H1 (cell line): ENCODE data around the gene MIOX. TPM values are rescaled to one million over a fixed set of nuclear protein-coding genes. Genes with fewer than 3 reads are reported as not detected.

Source experiments
- CTCF ChIA-PET: fragments of 300-600 bp; sonication (Branson Sonifier 250); formaldehyde crosslinking; loops from one replicate; lab custom pipeline; 2021; ENCODE audit not compliant: partially characterized antibody; lab: Charles Lee
- POLR2A ChIA-PET: fragments of 300-600 bp; sonication (Branson Sonifier 250); formaldehyde crosslinking; loops from one replicate; lab custom pipeline; 2021; ENCODE audit warnings: inconsistent platforms; ENCODE audit not compliant: partially characterized antibody; lab: Charles Lee
- DNase-seq, 2 experiments: peaks; one replicate each; pipeline versions ENCODE4 v3.0.0 to v3.0.0-alpha.2; 2010 to 2022; ENCODE audit warnings: low spot score in 2 of 2, low read depth in 1 of 2, mixed read lengths in 1 of 2
- FAIRE-seq: peaks from 2 replicates; lab custom pipeline; 2011; peaks lifted over from hg19 to GRCh38; lab: Jason Lieb, UNC
- H2AFZ ChIP-seq: 2 replicates; pipeline ENCODE4 v1.8.1; 2012; ENCODE audit warnings: low read length, inconsistent platforms
- H2AK5ac ChIP-seq: 2 replicates; pipeline ENCODE4 v1.6.1; 2013; ENCODE audit warnings: low read depth, low read length
- H2BK120ac ChIP-seq: replicated peaks from 2 replicates; pipeline ENCODE3; 2013; ENCODE audit warnings: low read depth, low read length, inconsistent platforms
- H2BK12ac ChIP-seq: 2 replicates; pipeline ENCODE4 v1.6.1; 2013; ENCODE audit warnings: low read depth, low read length
- H2BK15ac ChIP-seq: 2 replicates; pipeline ENCODE4 v1.6.1; 2013; ENCODE audit warnings: low read length
- H2BK20ac ChIP-seq: 2 replicates; pipeline ENCODE4 v1.6.1; 2013; ENCODE audit warnings: low read length
- H2BK5ac ChIP-seq: 2 replicates; pipeline ENCODE4 v1.6.1; 2013; ENCODE audit warnings: low read depth, low read length
- H3K14ac ChIP-seq: 2 replicates; pipeline ENCODE4 v1.6.1; 2013; ENCODE audit warnings: inconsistent platforms; ENCODE audit not compliant: insufficient read length
- H3K18ac ChIP-seq: 2 replicates; pipeline ENCODE4 v1.6.1; 2013; ENCODE audit warnings: low read length; ENCODE audit errors: extremely low read depth
- H3K23ac ChIP-seq: 2 replicates; pipeline ENCODE4 v1.6.1; 2013; ENCODE audit warnings: inconsistent platforms; ENCODE audit not compliant: insufficient read length
- H3K23me2 ChIP-seq: 2 replicates; pipeline ENCODE4 v1.6.1; 2013; ENCODE audit warnings: low read depth, low read length
- H3K27ac ChIP-seq: 2 replicates; pipeline ENCODE4 v1.6.1; 2011; ENCODE audit warnings: low read depth, low read length, inconsistent platforms
- H3K27me3 ChIP-seq, 4 experiments: replicated peaks in 1 of 4; 1 replicate in 1 of 4; 2 replicates in 3 of 4; pipeline versions ENCODE4 v1.6.1 to v1.8.1; 2011 to 2013; ENCODE audit warnings: low read length in 3 of 4, mild to moderate bottlenecking in 3 of 4, inconsistent platforms in 2 of 4, mixed read lengths in 2 of 4, moderate library complexity in 1 of 4; ENCODE audit not compliant: control insufficient read depth in 3 of 4, insufficient read depth in 3 of 4; ENCODE audit errors: extremely low read depth in 1 of 4
- H3K36me3 ChIP-seq, 4 experiments: 2 replicates each; pipeline versions ENCODE4 v1.6.1 to v1.8.1; 2011 to 2013; ENCODE audit warnings: mild to moderate bottlenecking in 4 of 4, low read length in 3 of 4, moderate library complexity in 2 of 4, control low read depth in 1 of 4, inconsistent platforms in 1 of 4; ENCODE audit not compliant: insufficient read depth in 4 of 4, control insufficient read depth in 2 of 4
- H3K4ac ChIP-seq: replicated peaks from 2 replicates; pipeline ENCODE3; 2013; ENCODE audit warnings: low read length, low read depth, mixed read lengths, inconsistent platforms; ENCODE audit not compliant: insufficient read length
- H3K4me1 ChIP-seq, 4 experiments: replicated peaks in 1 of 4; 1 replicate in 1 of 4; 2 replicates in 3 of 4; pipeline versions ENCODE4 v1.6.1 to v1.8.1; 2011 to 2013; ENCODE audit warnings: low read length in 3 of 4, inconsistent platforms in 2 of 4, mixed read lengths in 1 of 4; ENCODE audit not compliant: insufficient read depth in 4 of 4, control insufficient read depth in 3 of 4
- H3K4me2 ChIP-seq, 2 experiments: 2 replicates each; pipeline versions ENCODE4 v1.6.1 to v1.8.1; 2011 to 2013; ENCODE audit warnings: low read depth in 2 of 2, low read length in 2 of 2, control low read depth in 1 of 2, inconsistent platforms in 1 of 2, mild to moderate bottlenecking in 1 of 2; ENCODE audit not compliant: insufficient read depth in 1 of 2
- H3K4me3 ChIP-seq, 4 experiments: fragments of 200-600, 300-600 bp in 1 of 4; sonication (generic), shearing (Covaris generic), sonication (Bioruptor Twin) in 1 of 4; 2 replicates each; pipeline versions ENCODE4 v1.5.1 to v1.8.1; 2011 to 2016; ENCODE audit warnings: low read length in 4 of 4, low read depth in 3 of 4, control low read depth in 2 of 4, inconsistent platforms in 2 of 4, mild to moderate bottlenecking in 2 of 4, mixed read lengths in 1 of 4, moderate library complexity in 1 of 4; ENCODE audit not compliant: insufficient read depth in 2 of 4; ENCODE audit errors: extremely low read depth in 1 of 4
- H3K56ac ChIP-seq: replicated peaks from 2 replicates; pipeline ENCODE3; 2013; ENCODE audit warnings: low read depth, mild to moderate bottlenecking, mixed read lengths, low read length, inconsistent platforms; ENCODE audit not compliant: insufficient read length
- H3K79me1 ChIP-seq: 2 replicates; pipeline ENCODE4 v1.6.1; 2013; ENCODE audit warnings: low read depth, low read length, control low read depth
- H3K79me2 ChIP-seq, 2 experiments: 2 replicates each; pipeline versions ENCODE4 v1.6.1 to v1.8.1; 2012 to 2013; ENCODE audit warnings: low read length in 2 of 2, mild to moderate bottlenecking in 2 of 2, inconsistent platforms in 1 of 2; ENCODE audit not compliant: insufficient read depth in 2 of 2, control insufficient read depth in 1 of 2
- H3K9ac ChIP-seq, 4 experiments: replicated peaks in 1 of 4; 1 replicate in 1 of 4; 2 replicates in 3 of 4; pipeline versions ENCODE4 v1.6.1 to v1.8.1; 2011 to 2013; ENCODE audit warnings: low read depth in 3 of 4, low read length in 3 of 4, control low read depth in 2 of 4, mild to moderate bottlenecking in 2 of 4, moderate library complexity in 2 of 4, inconsistent platforms in 1 of 4; ENCODE audit errors: extremely low read depth in 1 of 4
- H3K9me3 ChIP-seq, 2 experiments: 2 replicates each; pipeline versions ENCODE4 v1.6.1 to v1.8.1; 2012 to 2013; ENCODE audit warnings: mild to moderate bottlenecking in 2 of 2, moderate library complexity in 2 of 2, control low read depth in 1 of 2, inconsistent platforms in 1 of 2, low read depth in 1 of 2, low read length in 1 of 2, mixed read lengths in 1 of 2; ENCODE audit not compliant: insufficient read depth in 2 of 2
- H4K20me1 ChIP-seq, 2 experiments: replicated peaks in 1 of 2; 2 replicates each; pipeline versions ENCODE3 to v1.8.1; 2011 to 2013; ENCODE audit warnings: inconsistent platforms in 2 of 2, low read length in 2 of 2, mild to moderate bottlenecking in 1 of 2; ENCODE audit not compliant: insufficient read depth in 2 of 2, control insufficient read depth in 1 of 2
- H4K5ac ChIP-seq: 2 replicates; pipeline ENCODE4 v1.6.1; 2013; ENCODE audit warnings: low read length, low read depth, mixed read lengths, inconsistent platforms; ENCODE audit not compliant: insufficient read length
- H4K8ac ChIP-seq: 2 replicates; pipeline ENCODE4 v1.8.0; 2013; ENCODE audit warnings: mild to moderate bottlenecking, moderate library complexity, low read length, inconsistent platforms; ENCODE audit not compliant: insufficient read depth; ENCODE audit errors: extremely low read depth
- H4K91ac ChIP-seq: replicated peaks from 2 replicates; pipeline ENCODE3; 2013; ENCODE audit warnings: low read length, mixed read lengths, inconsistent platforms; ENCODE audit not compliant: insufficient read length
- BACH1 ChIP-seq: IDR thresholded peaks from 2 replicates; pipeline ENCODE4 v1.6.1; 2012; ENCODE audit warnings: low read length, improper control_type of control experiment
- EZH2 ChIP-seq: fragments of 200-600 bp; sonication (generic); IDR thresholded peaks from 2 replicates; pipeline ENCODE4 v1.7.1; 2012; ENCODE audit warnings: low read depth, mild to moderate bottlenecking, moderate library complexity, low read length, inconsistent platforms; ENCODE audit not compliant: severe bottlenecking
- NRF1 ChIP-seq: IDR thresholded peaks from 2 replicates; pipeline ENCODE4 v1.6.1; 2011; ENCODE audit warnings: mild to moderate bottlenecking, low read depth, low read length, improper control_type of control experiment
- POLR2A ChIP-seq, 2 experiments: IDR thresholded peaks; 1 replicate in 1 of 2; 2 replicates in 1 of 2; pipeline ENCODE4 v1.6.1; 2011; ENCODE audit warnings: low read depth in 2 of 2, low read length in 2 of 2, mild to moderate bottlenecking in 2 of 2; ENCODE audit errors: control extremely low read depth in 1 of 2
- TAF1 ChIP-seq: IDR thresholded peaks from 2 replicates; pipeline ENCODE4 v1.6.1; 2011; ENCODE audit warnings: mild to moderate bottlenecking, low read depth, low read length
- USF2 ChIP-seq: IDR thresholded peaks from 2 replicates; pipeline ENCODE4 v1.6.1; 2011; ENCODE audit warnings: low read length, improper control_type of control experiment
- WGBS, 2 experiments: shearing (Covaris generic) in 1 of 2; methylation state at CpG; one replicate each; pipeline versions ENCODE4 v1.1.6 to v1.1.7; 2013 to 2015; ENCODE audit warnings: low lambda C conversion rate in 2 of 2, mixed read lengths in 2 of 2, inconsistent platforms in 1 of 2, low coverage in 1 of 2, missing lambda C conversion rate in 1 of 2; ENCODE audit not compliant: insufficient replicate concordance in 2 of 2, insufficient coverage in 1 of 2, insufficient read length in 1 of 2; ENCODE audit errors: extremely low coverage in 1 of 2, missing lambda C conversion rate in 1 of 2; 5-methylcytosine and 5-hydroxymethylcytosine counted together
- polyA plus RNA-seq, 7 experiments: library from polyadenylated mRNA; depleted of rRNA in 3 of 7; stranded (reverse) in 5 of 7; unstranded in 2 of 7; fragments of >200 nt in 5 of 7; fragments of 200-250 nt in 2 of 7; gene quantifications; 1 replicate in 5 of 7; 2 replicates in 1 of 7; 4 replicates in 1 of 7; pipeline versions ENCODE4 v1.2.1 to v1.2.3, GENCODE V29; 2011 to 2013; ENCODE audit warnings: missing spikeins in 2 of 7, mixed read lengths in 2 of 7
- total RNA-seq: library from RNA; stranded (reverse); fragmentation: NEBNext Ultra II Directional; extraction: Animal tissue kit (Norgen Biotek cat#: 25700); gene quantifications from 2 replicates; pipeline ENCODE4 v1.2.1, GENCODE V29; 2021

MIOX gene
- total and polyA plus RNA-seq, 2 of the 8 experiments (the other 6 are each of a cell fraction or from before 2014, with no cell fraction given): 0.30 to 0.32 TPM

GRCh38 chr22:50456026-50456425 is 30.6 kb upstream of the MIOX start:
- DNase-seq (no peak), FAIRE-seq (no peak)
- Histone ChIP-seq H4K20me1 (peaks cover 10 to 14% of the 10 kb centered on the region in 2 experiments), H3K4me2 (no peak overlapping the region), H2BK5ac (no peak overlapping the region), H4K5ac (no peak overlapping the region), H3K56ac (no peak overlapping the region), H3K23me2 (no peaks in the 10 kb centered on the region), H4K91ac (no peak overlapping the region), H3K27ac (no peak overlapping the region), H3K79me2 (no peaks in the 10 kb centered on the region), H2AK5ac (no peak overlapping the region), H3K4me1 (no peaks in the 10 kb centered on the region), H3K4me3 (no peak overlapping the region), H2AFZ (no peak overlapping the region), H3K23ac (no peak overlapping the region), H2BK20ac (no peak overlapping the region), H4K8ac (no peak overlapping the region), H2BK120ac (no peak overlapping the region), H2BK12ac (no peak overlapping the region), H3K36me3 (peaks cover 10 to 48% (median 25%) of the 10 kb centered on the region in 4 experiments), H3K14ac (no peak overlapping the region), H3K9ac (no peak overlapping the region), H3K18ac (no peak overlapping the region), H3K4ac (no peak overlapping the region), H3K9me3 (no peaks in the 10 kb centered on the region), H3K79me1 (no peaks in the 10 kb centered on the region), H2BK15ac (no peak overlapping the region), H3K27me3 (no peaks in the 10 kb centered on the region; a peak in 1 of 7 replicates)
- CTCF ChIA-PET: interaction anchor here (0.6 to 6.0 kb wide), 6 partner anchors 14 to 585 kb away, joined by 3 to 60 read pairs (median 4); no protein-coding TSS in a partner anchor
- WGBS, 2 experiments: 100% methylated on average over 7 of the region's 11 CpGs; no CpG with 5 or more reads in 1 of the 2 experiments
- POLR2A ChIA-PET: interaction anchor here (1.7 kb wide), 1 partner anchor 12 kb away, joined by 5 read pairs; no protein-coding TSS in a partner anchor
- TF ChIP-seq NRF1 (no peak), BACH1 (no peak), EZH2 (no peak), USF2 (no peak), POLR2A (IDR thresholded peaks at IDR 0.05; ENCODE audit: control extremely low read depth in 1 of 2, low read depth in 2 of 2, low read length in 2 of 2) (no peak), TAF1 (no peak)
